ENCODE measurements around the gene ACER2.

ACER2 gene

DNA sequence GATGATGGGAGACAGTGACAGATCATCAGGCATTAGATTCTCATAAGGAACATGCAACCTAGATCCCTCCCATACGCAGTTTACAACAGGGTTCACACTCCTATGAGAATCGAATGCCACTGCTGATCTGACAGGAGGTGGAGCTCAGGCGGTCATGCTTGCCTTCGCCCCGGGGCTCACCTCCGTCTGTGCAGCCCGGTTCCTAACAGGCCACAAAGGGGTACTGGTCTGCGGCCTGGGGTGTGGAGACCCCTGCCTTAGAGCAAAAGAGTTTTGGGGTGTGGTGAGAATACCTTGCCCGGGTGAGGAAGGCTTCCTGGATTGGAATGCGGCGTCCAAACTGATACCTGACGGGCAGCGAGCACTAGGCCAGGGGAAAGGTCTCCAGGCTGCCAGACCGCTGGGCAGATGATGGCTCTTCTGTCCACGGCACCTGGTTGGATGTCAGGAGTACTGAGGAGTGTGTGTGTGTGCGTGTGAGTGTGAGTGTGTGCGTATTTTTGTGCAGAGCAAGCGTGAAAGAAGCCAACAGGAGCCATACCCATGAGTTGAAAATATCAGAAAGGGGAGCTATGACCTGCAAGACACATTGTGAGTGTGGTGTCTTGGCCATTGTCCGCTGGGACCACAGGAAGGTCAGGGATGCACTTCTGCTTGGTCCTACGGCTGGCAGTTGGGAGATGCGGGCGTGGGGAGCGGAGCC, 55.4 kb downstream of the ACER2 start:
- no peak for ATAC-seq
- TF ChIP-seq SNAI2 (CRISPR knock-in tag; IDR thresholded peaks at IDR 0.05), result no peak
- no peak for TF ChIP-seq OSR1 (CRISPR knock-in tag; IDR thresholded peaks at IDR 0.05)
- no peak for TF ChIP-seq CSDC2 (CRISPR knock-in tag; IDR thresholded peaks at IDR 0.05)
- TF ChIP-seq, protein P1, sequence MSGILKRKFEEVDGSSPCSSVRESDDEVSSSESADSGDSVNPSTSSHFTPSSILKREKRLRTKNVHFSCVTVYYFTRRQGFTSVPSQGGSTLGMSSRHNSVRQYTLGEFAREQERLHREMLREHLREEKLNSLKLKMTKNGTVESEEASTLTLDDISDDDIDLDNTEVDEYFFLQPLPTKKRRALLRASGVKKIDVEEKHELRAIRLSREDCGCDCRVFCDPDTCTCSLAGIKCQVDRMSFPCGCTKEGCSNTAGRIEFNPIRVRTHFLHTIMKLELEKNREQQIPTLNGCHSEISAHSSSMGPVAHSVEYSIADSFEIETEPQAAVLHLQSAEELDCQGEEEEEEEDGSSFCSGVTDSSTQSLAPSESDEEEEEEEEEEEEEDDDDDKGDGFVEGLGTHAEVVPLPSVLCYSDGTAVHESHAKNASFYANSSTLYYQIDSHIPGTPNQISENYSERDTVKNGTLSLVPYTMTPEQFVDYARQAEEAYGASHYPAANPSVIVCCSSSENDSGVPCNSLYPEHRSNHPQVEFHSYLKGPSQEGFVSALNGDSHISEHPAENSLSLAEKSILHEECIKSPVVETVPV (CRISPR knock-in tag; IDR thresholded peaks at IDR 0.05), result no peak
- no peak for TF ChIP-seq ZNF70 (CRISPR knock-in tag; IDR thresholded peaks at IDR 0.05)
- TF ChIP-seq ZNF8 (CRISPR knock-in tag; IDR thresholded peaks at IDR 0.05), result no peak
- TF ChIP-seq ZC3H10 (CRISPR knock-in tag; IDR thresholded peaks at IDR 0.05), result no peak
- TF ChIP-seq RARB (CRISPR knock-in tag; IDR thresholded peaks at IDR 0.05), result no peak
- TF ChIP-seq ZFP3 (CRISPR knock-in tag; IDR thresholded peaks at IDR 0.05), result no peak
- TF ChIP-seq TOX (CRISPR knock-in tag; IDR thresholded peaks at IDR 0.05; ENCODE audit: borderline replicate concordance), result no peak
- no peak for TF ChIP-seq GLIS3 (CRISPR knock-in tag; IDR thresholded peaks at IDR 0.05)
- TF ChIP-seq, protein P2, sequence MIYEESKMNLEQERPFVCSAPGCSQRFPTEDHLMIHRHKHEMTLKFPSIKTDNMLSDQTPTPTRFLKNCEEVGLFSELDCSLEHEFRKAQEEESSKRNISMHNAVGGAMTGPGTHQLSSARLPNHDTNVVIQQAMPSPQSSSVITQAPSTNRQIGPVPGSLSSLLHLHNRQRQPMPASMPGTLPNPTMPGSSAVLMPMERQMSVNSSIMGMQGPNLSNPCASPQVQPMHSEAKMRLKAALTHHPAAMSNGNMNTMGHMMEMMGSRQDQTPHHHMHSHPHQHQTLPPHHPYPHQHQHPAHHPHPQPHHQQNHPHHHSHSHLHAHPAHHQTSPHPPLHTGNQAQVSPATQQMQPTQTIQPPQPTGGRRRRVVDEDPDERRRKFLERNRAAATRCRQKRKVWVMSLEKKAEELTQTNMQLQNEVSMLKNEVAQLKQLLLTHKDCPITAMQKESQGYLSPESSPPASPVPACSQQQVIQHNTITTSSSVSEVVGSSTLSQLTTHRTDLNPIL (CRISPR knock-in tag; IDR thresholded peaks at IDR 0.05; ENCODE audit: low read depth), result no peak
- TF ChIP-seq ZFP30 (CRISPR knock-in tag; IDR thresholded peaks at IDR 0.05), result no peak

DNA sequence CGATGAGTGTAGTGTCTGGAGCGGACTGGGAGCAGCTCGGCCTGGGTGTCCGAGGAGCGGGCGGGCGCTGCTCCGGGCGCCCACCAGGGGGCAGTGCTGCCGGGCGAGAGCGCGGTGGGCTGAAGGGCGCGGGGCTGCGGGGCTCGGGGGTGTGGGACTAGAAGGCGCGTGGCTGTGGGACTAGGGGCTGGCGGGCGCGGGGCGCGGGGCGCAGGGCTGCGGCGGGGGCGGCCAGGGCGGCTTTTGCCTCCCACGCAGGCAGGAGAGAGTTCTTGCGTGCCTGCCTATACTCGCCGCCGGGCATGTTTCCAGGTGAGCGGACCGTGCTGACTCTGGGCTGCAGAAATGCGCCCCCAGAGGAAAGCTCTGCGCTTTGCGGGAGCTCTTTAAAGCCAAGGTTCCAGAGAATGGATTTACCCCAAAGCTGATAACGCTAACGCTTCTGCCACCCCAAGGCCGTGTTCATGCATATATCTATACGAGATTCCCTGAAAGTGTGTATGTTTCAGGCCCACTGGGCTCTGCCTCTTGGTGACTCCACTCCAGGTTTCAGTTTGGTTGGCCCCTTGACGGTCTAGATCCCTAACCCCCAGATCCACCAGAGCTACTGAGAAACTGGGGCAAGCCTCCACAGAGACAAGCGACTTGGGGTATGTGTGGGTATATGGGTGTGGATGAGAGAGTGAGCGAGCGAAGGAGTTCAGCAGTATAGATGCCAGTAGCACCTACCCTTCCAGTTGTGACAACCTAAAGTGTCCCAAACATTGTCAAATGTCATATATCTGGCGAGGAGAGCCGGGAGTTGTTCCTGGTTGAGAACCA, 56.2 kb downstream of the ACER2 start:
- TF ChIP-seq ZFP30 (CRISPR knock-in tag; IDR thresholded peaks at IDR 0.05), result no peak
- TF ChIP-seq GLIS3 (CRISPR knock-in tag; IDR thresholded peaks at IDR 0.05), result no peak
- TF ChIP-seq RARB (CRISPR knock-in tag; IDR thresholded peaks at IDR 0.05), result no peak
- TF ChIP-seq ARNTL (CRISPR knock-in tag; IDR thresholded peaks at IDR 0.05; ENCODE audit: borderline replicate concordance, low read depth), result no peak
- peak; percentile 95 for ATAC-seq

DNA sequence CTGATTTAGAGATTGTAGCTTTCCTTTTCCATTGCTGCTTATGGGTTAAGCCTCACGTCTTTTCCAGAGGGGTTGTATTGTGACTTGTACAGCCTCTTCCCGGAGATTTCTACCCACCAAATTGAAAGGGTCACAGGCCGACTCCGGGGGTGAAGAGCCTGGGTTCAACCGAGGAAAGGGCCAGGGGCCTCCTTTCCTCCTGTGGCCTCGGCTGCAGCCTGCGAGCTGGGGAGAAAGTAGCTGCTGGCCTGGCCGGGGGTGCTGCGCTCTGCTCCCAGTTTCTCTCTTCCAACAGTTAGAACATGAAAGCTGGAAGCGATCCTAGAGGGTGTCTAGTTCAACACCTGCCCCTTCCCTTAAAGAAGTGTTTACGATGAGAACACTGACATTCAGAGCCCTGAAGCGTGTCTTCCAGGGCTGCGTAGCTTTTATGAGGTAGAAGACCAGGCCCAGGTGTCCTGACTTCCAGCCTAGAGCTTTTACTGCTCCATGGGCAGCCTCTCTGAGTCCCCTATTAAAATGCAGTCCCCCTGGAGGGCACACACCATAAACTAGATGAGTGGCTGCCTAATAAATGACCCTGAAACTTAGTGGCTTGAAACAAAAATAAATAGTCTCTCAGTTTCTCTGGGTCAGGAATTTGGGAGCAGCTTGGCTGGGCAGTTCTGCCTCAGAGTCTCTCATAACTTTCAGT, 56.9 kb downstream of the ACER2 start:
- TF ChIP-seq TCF4 (CRISPR knock-in tag; IDR thresholded peaks at IDR 0.05; ENCODE audit: borderline replicate concordance) (no peak), ZFP30 (CRISPR knock-in tag; IDR thresholded peaks at IDR 0.05) (no peak), ISL1 (CRISPR knock-in tag; IDR thresholded peaks at IDR 0.05) (no peak), BACH2 (CRISPR knock-in tag; IDR thresholded peaks at IDR 0.05; ENCODE audit: borderline replicate concordance) (no peak)
- no peak for ATAC-seq

DNA sequence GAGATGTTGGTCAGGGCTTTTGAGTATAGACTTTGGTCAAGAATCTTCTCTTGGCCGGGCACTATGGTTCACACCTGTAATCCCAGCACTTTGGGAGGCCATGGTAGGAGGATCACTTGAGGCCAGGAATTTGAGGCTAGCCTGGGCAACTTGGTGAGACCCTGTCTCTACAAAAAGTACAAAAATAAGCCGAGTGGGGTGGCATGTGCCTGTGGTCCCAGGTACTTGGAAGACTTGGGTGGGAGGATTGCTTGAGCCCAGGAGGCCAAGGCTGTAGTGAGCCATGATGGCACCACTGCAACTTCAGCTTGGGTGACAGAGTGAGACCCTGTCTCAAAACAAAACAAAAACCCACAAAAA, 57.5 kb downstream of the ACER2 start:
- TF ChIP-seq BACH2 (CRISPR knock-in tag; IDR thresholded peaks at IDR 0.05; ENCODE audit: borderline replicate concordance) (no peak), ZNF565 (CRISPR knock-in tag; conservative IDR thresholded peaks at IDR 0.05; ENCODE audit: low read depth) (no peak), SNAI2 (CRISPR knock-in tag; IDR thresholded peaks at IDR 0.05) (no peak), GLIS3 (CRISPR knock-in tag; IDR thresholded peaks at IDR 0.05) (no peak), CSDC2 (CRISPR knock-in tag; IDR thresholded peaks at IDR 0.05) (no peak), RARB (CRISPR knock-in tag; IDR thresholded peaks at IDR 0.05) (no peak), OSR1 (CRISPR knock-in tag; IDR thresholded peaks at IDR 0.05) (no peak), ESRRG (CRISPR knock-in tag; IDR thresholded peaks at IDR 0.05) (no peak)
- TF ChIP-seq, protein P3, sequence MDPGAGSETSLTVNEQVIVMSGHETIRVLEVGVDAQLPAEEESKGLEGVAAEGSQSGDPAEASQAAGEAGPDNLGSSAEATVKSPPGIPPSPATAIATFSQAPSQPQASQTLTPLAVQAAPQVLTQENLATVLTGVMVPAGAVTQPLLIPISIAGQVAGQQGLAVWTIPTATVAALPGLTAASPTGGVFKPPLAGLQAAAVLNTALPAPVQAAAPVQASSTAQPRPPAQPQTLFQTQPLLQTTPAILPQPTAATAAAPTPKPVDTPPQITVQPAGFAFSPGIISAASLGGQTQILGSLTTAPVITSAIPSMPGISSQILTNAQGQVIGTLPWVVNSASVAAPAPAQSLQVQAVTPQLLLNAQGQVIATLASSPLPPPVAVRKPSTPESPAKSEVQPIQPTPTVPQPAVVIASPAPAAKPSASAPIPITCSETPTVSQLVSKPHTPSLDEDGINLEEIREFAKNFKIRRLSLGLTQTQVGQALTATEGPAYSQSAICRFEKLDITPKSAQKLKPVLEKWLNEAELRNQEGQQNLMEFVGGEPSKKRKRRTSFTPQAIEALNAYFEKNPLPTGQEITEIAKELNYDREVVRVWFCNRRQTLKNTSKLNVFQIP (CRISPR knock-in tag; IDR thresholded peaks at IDR 0.05; ENCODE audit: borderline replicate concordance, low read depth), result no peak
- TF ChIP-seq, protein P1 (CRISPR knock-in tag; IDR thresholded peaks at IDR 0.05), result no peak
- TF ChIP-seq, protein P4, sequence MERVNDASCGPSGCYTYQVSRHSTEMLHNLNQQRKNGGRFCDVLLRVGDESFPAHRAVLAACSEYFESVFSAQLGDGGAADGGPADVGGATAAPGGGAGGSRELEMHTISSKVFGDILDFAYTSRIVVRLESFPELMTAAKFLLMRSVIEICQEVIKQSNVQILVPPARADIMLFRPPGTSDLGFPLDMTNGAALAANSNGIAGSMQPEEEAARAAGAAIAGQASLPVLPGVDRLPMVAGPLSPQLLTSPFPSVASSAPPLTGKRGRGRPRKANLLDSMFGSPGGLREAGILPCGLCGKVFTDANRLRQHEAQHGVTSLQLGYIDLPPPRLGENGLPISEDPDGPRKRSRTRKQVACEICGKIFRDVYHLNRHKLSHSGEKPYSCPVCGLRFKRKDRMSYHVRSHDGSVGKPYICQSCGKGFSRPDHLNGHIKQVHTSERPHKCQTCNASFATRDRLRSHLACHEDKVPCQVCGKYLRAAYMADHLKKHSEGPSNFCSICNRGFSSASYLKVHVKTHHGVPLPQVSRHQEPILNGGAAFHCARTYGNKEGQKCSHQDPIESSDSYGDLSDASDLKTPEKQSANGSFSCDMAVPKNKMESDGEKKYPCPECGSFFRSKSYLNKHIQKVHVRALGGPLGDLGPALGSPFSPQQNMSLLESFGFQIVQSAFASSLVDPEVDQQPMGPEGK (CRISPR knock-in tag; IDR thresholded peaks at IDR 0.05; ENCODE audit: borderline replicate concordance), result no peak
- TF ChIP-seq, protein P2 (CRISPR knock-in tag; IDR thresholded peaks at IDR 0.05; ENCODE audit: low read depth), result no peak
- ATAC-seq, result no peak

Data from SK-N-SH treated with all-trans-retinoic acid at 6 μM for 48 hours (cell line).